Tibial artery (tissue), 4 donors: Measurements from ENCODE around the gene RRAGD.

Experiments used
- DNase-seq, 2 donors: peaks; one replicate each; pipeline ENCODE4 v3.0.0-alpha.2; 2019
- H3K27ac ChIP-seq, 2 donors: fragments of 200-600 bp; sonication (generic) in 1 of 2; 1 replicate in 1 of 2; 2 replicates in 1 of 2; pipeline ENCODE4 v1.5.1; 2018 to 2019; ENCODE audit warnings: mild to moderate bottlenecking in 1 of 2
- H3K27me3 ChIP-seq, 2 donors: fragments of 200-600 bp; sonication (generic) in 1 of 2; one replicate each; pipeline versions ENCODE4 v1.5.1 to v1.6.0; 2016 to 2019
- H3K36me3 ChIP-seq, 3 donors: fragments of 200-600 bp; sonication (generic) in 2 of 3; one replicate each; pipeline ENCODE4 v1.5.1; 2016 to 2019; ENCODE audit warnings: mild to moderate bottlenecking in 2 of 3
- H3K4me1 ChIP-seq, 4 donors: fragments of 200-600 bp; sonication (generic) in 2 of 4; 1 replicate in 3 of 4; 2 replicates in 1 of 4; pipeline ENCODE4 v1.5.1; 2016 to 2019
- H3K4me3 ChIP-seq, 2 donors: fragments of 200-600 bp; sonication (generic) in 1 of 2; 1 replicate in 1 of 2; 2 replicates in 1 of 2; pipeline ENCODE4 v1.5.1; 2018 to 2019; ENCODE audit warnings: mild to moderate bottlenecking in 2 of 2
- H3K9me3 ChIP-seq, 3 donors: fragments of 200-600 bp; sonication (generic) in 1 of 3; one replicate each; pipeline ENCODE4 v1.5.1; 2016 to 2019
- CTCF ChIP-seq, 2 experiments: fragments of 200-600 bp in 1 of 2; fragments of 450-650 bp in 1 of 2; IDR thresholded peaks; one replicate each; pipeline ENCODE4 v1.5.1; 2017 to 2019; ENCODE audit warnings: antibody characterized with exemption in 2 of 2, mild to moderate bottlenecking in 1 of 2, moderate library complexity in 1 of 2
- intact Hi-C: fragments of 100-400 bp; cut with DNase I; formaldehyde crosslinking; loops from one replicate; pipeline ENCODE4 v1.15.0; 2023; ENCODE audit warnings: low total_unique reads

Gene RRAGD

GRCh38 chr6:89364586-89364985 is 47.5 kb downstream of the RRAGD start:
- TF ChIP-seq CTCF (IDR thresholded peaks at IDR 0.05), result no peak
- peaks cover 0 to 11% (median 7%) of the 10 kb centered on the region in 4 donors for H3K4me1 ChIP-seq
- no peak overlapping the region for H3K4me3 ChIP-seq
- no peaks in the 10 kb centered on the region for H3K9me3 ChIP-seq
- DNase-seq, result no peak
- H3K36me3 ChIP-seq, result no peaks in the 10 kb centered on the region
- intact Hi-C loops, result loop anchor here (10.0 kb wide), 1 partner anchor 50 kb away; the partner anchor contains the start of gene RRAGD
- no peaks in the 10 kb centered on the region for H3K27me3 ChIP-seq
- no peak overlapping the region for H3K27ac ChIP-seq

GRCh38 chr6:89361171-89361570 is 50.9 kb downstream of the RRAGD start:
- no peak for DNase-seq
- no peak overlapping the region for H3K27ac ChIP-seq
- no peaks in the 10 kb centered on the region for H3K9me3 ChIP-seq
- H3K36me3 ChIP-seq, result no peaks in the 10 kb centered on the region
- no peak for TF ChIP-seq CTCF (IDR thresholded peaks at IDR 0.05)
- H3K27me3 ChIP-seq, result no peaks in the 10 kb centered on the region
- H3K4me1 ChIP-seq, result no peaks in the 10 kb centered on the region
- H3K4me3 ChIP-seq, result no peak overlapping the region
- intact Hi-C loops, result loop anchor here (10.0 kb wide), 1 partner anchor 54 kb away; the partner anchor contains the start of gene RRAGD

GRCh38 chr6:89360415-89360999 is 51.6 kb downstream of the RRAGD start:
- H3K36me3 ChIP-seq, result no peaks in the 10 kb centered on the region
- no peak overlapping the region for H3K27ac ChIP-seq
- H3K27me3 ChIP-seq, result no peaks in the 10 kb centered on the region
- H3K9me3 ChIP-seq, result no peaks in the 10 kb centered on the region
- no peak for DNase-seq
- H3K4me1 ChIP-seq, result no peaks in the 10 kb centered on the region
- intact Hi-C loops, result loop anchor here (10.0 kb wide), 1 partner anchor 54 kb away; the partner anchor contains the start of gene RRAGD
- no peak for TF ChIP-seq CTCF (IDR thresholded peaks at IDR 0.05)
- no peak overlapping the region for H3K4me3 ChIP-seq

DNA sequence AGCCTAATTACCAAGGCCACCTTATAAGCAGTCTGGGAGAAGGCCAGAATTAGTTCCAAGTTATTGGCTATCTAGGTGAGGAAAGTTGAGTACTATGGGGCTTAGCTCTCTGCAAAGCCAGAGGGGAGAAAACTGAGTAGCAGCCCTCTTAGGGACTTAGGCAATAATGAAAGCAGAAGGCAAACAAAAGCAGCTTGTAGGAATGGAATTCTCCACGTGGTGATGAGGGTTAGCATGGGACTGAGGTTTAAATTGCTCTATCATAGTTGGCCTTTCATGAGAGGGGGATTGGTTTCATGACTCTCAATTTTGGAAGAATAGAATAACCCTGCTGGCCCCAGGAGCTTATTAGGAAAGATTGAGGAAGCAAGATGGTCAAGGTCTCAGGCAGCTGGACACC is 52.5 kb downstream of the RRAGD start:
- Histone ChIP-seq H3K27ac (no peak overlapping the region), H3K9me3 (no peaks in the 10 kb centered on the region), H3K27me3 (no peaks in the 10 kb centered on the region), H3K36me3 (no peaks in the 10 kb centered on the region), H3K4me3 (no peak overlapping the region), H3K4me1 (no peaks in the 10 kb centered on the region)
- no peak for TF ChIP-seq CTCF (IDR thresholded peaks at IDR 0.05)
- intact Hi-C loops, result no loop called here
- DNase-seq, result no peak

- no peak overlapping the region for H3K4me3 ChIP-seq
- TF ChIP-seq CTCF (IDR thresholded peaks at IDR 0.05), result no peak
- intact Hi-C loops, result no loop called here
- no peaks in the 10 kb centered on the region for H3K27me3 ChIP-seq
- no peaks in the 10 kb centered on the region for H3K9me3 ChIP-seq
- no peaks in the 10 kb centered on the region for H3K36me3 ChIP-seq
- no peak for DNase-seq
- H3K4me1 ChIP-seq, result peaks cover 0 to 6% (median 2%) of the 10 kb centered on the region in 4 donors
- H3K27ac ChIP-seq, result no peak overlapping the region
Measured at GRCh38 chr6:89357390-89357789, 54.7 kb downstream of the RRAGD start.
